ENCODE results near the gene PRDM13. TPM values are rescaled to one million over a fixed set of nuclear protein-coding genes. Genes with fewer than 3 reads are reported as not detected.

PRDM13 gene
- total RNA-seq, 4 donors from 2014 or later = not detected

GRCh38 chr6:99575544-99576227 is 30.9 kb upstream of the PRDM13 start:
- no peak for TF ChIP-seq CTCF (IDR thresholded peaks at IDR 0.05; ENCODE audit: low read depth)

- TF ChIP-seq CTCF (IDR thresholded peaks at IDR 0.05; ENCODE audit: low read depth) = no peak
Measured at GRCh38 chr6:99579781-99580180, 26.9 kb upstream of the PRDM13 start.

GRCh38 chr6:99587792-99588191 is 18.8 kb upstream of the PRDM13 start:
- no peak for TF ChIP-seq CTCF (IDR thresholded peaks at IDR 0.05; ENCODE audit: low read depth)

- no peak for TF ChIP-seq CTCF (IDR thresholded peaks at IDR 0.05; ENCODE audit: low read depth)
Measured at GRCh38 chr6:99588618-99589289, 17.9 kb upstream of the PRDM13 start.

- TF ChIP-seq CTCF (IDR thresholded peaks at IDR 0.05; ENCODE audit: low read depth) = no peak
Measured at GRCh38 chr6:99589290-99589672, 17.4 kb upstream of the PRDM13 start.

GRCh38 chr6:99589907-99590493 is 16.6 kb upstream of the PRDM13 start:
- no peak for TF ChIP-seq CTCF (IDR thresholded peaks at IDR 0.05; ENCODE audit: low read depth)
